HG03432 (cell line): ENCODE data around the gene TULP1.

Source experiments
- ATAC-seq: cut with Tn5 transposase; IDR thresholded peaks from one replicate; pipeline ENCODE4 v1.9.1; 2021; ENCODE audit warnings: mild to moderate bottlenecking, moderate library complexity; ENCODE audit not compliant: unreplicated experiment

The TULP1 gene

GRCh38 chr6:35468980-35469750, 43.5 kb downstream of the TULP1 start:
- no peak for ATAC-seq

GRCh38 chr6:35468181-35468979, 44.3 kb downstream of the TULP1 start, which contains the start of gene RPL10A:
Gene RPL10A, plus strand, starts transcription at chr6:35468401. Its CDS starts 34 bp downstream, at chr6:35468435.
- peak; percentile 90 for ATAC-seq

- no peak for ATAC-seq
Observed at GRCh38 chr6:35465646-35466045, 47.0 kb downstream of the TULP1 start.

GRCh38 chr6:35463292-35463691, 49.4 kb downstream of the TULP1 start:
- no peak for ATAC-seq

- ATAC-seq: no peak
Observed at GRCh38 chr6:35461270-35461669, 51.4 kb downstream of the TULP1 start.

- no peak for ATAC-seq
Observed at GRCh38 chr6:35457907-35458306, 54.8 kb downstream of the TULP1 start.

GRCh38 chr6:35454391-35455110, 58.1 kb downstream of the TULP1 start:
- ATAC-seq: no peak

GRCh38 chr6:35453236-35453635, 59.5 kb downstream of the TULP1 start:
- ATAC-seq: no peak

- peak; percentile 94 for ATAC-seq
Observed at GRCh38 chr6:35452183-35453090, 60.3 kb downstream of the TULP1 start, which contains the start of gene FANCE. Gene FANCE, plus strand, starts transcription at chr6:35452338. Its CDS starts 208 bp downstream, at chr6:35452546.

GRCh38 chr6:35451354-35452182, 61.1 kb downstream of the TULP1 start:
- no peak for ATAC-seq

- no peak for ATAC-seq
Observed at GRCh38 chr6:35449287-35449881, 63.3 kb downstream of the TULP1 start.

- ATAC-seq: no peak
Observed at GRCh38 chr6:35448191-35448590, 64.5 kb downstream of the TULP1 start.
